GM18505 (cell line): ENCODE results near the gene KANSL1.

Source experiments
- ATAC-seq: cut with Tn5 transposase; IDR thresholded peaks from one replicate; pipeline ENCODE4 v1.9.1; 2021; ENCODE audit not compliant: unreplicated experiment
- POLR2A ChIP-seq: IDR thresholded peaks from 4 replicates; pipeline ENCODE4 v1.6.1; 2011; ENCODE audit warnings: borderline replicate concordance; ENCODE audit not compliant: insufficient read depth, insufficient read length; ENCODE audit errors: extremely low read depth

KANSL1 gene

DNA sequence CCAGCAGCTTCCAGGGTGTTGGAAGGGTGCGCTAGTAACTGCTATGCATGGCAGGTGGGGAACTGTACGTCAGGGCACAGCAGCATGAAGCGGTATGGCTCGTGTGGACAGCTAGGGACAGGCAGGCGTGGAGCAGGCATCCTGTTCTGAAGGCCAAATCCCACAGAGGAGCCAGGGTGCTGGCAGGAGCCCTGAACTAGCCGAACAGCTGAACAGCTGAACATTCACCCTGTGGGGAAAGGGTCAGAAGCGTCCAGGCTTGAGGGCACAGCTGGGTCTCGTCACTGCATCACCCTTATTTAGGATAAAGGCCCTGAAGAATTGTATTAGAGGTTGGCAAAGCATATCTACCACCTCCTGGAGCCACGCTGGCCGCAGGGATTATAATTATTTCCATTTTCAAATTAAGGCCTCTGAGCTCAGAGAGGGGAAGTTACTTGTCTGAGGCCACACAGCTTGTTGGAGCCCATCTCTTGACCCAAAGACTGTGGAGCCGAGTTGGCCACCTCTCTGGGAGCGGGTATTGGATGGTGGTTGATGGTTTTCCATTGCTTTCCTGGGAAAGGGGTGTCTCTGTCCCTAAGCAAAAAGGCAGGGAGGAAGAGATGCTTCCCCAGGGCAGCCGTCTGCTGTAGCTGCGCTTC lies 197.5 kb downstream of the KANSL1 start:
- no peak for TF ChIP-seq POLR2A
- ATAC-seq, result no peak

DNA sequence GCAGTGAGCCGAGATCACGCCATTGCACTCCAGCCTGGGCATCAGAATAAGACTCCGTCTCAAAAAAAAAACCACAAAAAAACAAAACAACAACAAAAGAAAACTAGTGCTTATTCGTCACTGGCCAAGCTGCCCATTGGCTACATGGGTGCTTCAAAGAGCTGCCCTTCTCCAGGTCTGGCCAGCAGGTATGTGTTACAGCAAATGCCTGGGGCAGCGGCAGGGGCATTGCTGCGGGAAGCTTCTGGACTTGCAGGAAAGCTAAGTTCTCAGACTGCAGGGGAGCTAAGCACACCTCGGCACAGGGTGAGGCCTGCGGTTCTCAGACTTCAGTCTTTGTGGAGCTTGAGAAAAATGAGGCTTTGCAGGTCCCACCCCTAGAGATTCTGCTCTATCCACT lies 198.2 kb downstream of the KANSL1 start:
- no peak for ATAC-seq
- TF ChIP-seq POLR2A, result no peak

DNA sequence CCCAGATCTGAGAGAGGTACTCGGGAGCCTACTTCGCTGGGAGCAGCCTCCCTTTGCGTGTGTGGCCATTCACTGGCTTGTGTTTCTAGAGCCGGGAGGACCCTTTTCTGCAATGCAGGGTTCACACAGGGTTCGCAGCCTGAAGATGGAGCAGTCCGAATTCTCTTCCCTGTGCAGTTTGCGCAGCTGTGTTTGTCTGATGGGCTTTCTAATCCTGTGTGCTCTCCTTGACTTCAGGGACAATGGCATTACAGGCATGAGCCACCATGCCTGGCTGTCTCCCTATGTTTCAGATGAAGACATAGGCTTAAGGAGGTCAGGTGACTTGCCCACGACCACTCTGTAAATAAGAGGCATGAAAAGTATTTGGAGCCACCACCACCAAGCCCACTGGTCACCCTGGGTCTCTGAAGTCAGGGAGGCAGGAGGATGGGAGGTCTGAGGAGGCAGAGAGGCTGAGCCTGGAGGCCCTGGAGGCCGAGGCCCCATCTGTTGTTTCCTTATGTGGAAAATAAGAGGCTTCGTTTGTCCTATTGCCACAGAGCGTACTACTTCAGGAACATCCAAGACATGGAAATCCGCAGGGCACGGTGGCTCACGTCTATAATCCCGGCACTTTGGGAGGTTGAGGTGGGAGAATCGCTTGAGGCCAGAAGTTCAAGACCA lies 199.1 kb downstream of the KANSL1 start:
- no peak for TF ChIP-seq POLR2A
- no peak for ATAC-seq

DNA sequence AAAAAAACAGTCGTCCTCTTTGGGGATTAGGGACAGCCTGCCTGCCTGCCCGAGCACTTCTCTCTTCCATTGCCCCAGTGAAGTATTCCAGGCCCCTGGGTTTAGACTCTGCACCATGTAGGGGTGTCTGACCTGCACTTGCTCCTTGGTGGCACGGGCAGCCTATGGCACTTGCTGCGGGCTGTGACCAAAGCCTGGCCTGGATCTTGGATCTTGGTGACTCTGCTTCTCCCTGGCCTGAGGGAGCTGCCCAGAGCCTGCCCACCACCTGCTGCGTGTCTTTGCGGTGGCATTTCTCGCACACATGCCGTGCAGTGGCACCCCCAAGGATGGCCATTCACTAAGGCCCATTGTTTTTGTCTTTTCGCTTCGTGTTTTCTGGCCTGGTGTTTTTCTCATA lies 200.3 kb downstream of the KANSL1 start:
- no peak for ATAC-seq
- TF ChIP-seq POLR2A, result no peak

DNA sequence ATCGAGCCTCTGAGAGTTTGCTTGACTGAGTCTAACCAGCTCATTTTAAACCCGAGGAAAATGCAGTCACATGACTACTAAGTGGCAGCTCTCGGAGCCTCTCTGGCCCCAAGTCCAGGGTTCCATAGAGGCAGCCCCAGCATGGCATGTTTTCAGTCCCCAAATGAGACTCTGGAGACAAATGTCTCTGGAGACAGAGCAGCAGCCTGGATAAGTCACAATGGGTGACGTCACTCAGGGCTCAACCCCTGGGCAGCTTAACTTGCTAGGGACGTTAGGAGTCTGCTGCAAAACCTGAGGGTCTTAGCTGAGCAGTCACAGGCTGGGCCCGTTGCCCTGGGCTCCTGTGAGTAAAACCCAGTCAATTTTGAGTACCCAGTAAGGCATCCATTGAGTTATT lies 201.1 kb downstream of the KANSL1 start:
- ATAC-seq, result no peak
- no peak for TF ChIP-seq POLR2A

DNA sequence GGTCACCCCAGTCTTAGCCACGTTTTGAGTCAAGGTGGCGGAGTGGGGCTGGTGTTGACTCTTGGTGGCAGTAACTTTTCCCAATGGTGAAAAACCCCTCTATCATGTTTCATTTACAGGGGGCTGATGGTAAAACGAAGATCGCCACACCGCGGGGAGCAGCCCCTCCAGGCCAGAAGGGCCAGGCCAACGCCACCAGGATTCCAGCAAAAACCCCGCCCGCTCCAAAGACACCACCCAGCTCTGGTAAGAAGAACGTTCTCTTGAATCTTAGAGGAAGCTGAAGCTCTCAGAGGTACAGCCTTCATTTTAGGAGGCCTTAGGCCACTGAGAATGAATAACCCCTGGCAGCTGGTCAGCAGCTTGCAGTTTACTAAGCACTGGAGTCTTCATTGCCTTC lies 201.9 kb downstream of the KANSL1 start:
- no peak for TF ChIP-seq POLR2A
- no peak for ATAC-seq

DNA sequence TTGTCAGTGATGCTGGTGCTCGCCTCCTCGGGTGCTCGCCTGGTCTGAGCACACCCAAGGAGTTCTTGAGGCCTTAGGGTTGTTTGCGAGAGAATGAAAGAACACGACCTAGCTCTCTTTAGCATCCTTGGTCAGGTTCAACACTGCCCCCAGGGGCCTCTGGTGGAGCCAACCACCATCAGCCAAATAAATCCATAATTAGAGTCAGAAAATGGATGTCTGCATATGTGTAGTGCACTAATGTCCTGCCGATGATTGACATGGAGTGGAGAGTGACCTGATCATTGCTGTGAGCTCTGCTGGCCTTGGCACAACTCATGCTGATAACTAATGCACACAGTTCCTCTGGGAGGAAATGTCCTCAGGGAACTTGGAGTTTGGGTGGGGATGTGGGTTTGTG lies 202.3 kb downstream of the KANSL1 start:
- TF ChIP-seq POLR2A, result no peak
- ATAC-seq, result no peak

DNA sequence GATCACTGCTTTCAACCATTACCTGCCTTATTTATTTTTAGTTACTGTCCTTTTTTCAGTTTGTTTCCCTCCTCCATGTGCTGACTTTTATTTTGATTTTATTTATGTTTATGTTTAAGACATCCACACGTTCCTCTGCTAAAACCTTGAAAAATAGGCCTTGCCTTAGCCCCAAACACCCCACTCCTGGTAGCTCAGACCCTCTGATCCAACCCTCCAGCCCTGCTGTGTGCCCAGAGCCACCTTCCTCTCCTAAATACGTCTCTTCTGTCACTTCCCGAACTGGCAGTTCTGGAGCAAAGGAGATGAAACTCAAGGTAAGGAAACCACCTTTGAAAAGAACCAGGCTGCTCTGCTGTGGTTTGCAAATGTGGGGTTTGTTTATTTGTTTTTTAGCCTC lies 203.5 kb downstream of the KANSL1 start:
- TF ChIP-seq POLR2A, result no peak

DNA sequence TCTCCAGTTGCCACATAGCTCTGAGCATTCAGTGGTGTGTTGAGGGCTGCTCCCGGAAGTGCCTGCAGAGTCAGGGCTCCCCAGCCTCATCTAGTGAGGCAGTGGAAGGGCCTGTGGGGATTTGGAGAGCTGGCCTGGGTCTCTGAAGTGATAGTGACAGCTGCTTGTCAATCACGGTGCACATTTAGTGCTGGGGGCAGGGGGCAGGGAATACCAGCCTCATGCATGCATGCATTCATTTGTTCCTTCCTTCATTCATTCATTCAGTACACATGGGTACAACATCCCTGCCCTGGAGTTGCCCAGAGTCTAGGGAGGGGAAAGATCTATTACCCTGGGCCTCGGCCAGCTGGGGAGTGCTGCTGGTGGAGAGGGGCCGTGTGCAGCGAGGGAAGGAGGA lies 205.5 kb downstream of the KANSL1 start:
- no peak for TF ChIP-seq POLR2A
- no peak for ATAC-seq

More for the DNA sequence above, 203.5 kb downstream of the KANSL1 start:
- ATAC-seq, result no peak

DNA sequence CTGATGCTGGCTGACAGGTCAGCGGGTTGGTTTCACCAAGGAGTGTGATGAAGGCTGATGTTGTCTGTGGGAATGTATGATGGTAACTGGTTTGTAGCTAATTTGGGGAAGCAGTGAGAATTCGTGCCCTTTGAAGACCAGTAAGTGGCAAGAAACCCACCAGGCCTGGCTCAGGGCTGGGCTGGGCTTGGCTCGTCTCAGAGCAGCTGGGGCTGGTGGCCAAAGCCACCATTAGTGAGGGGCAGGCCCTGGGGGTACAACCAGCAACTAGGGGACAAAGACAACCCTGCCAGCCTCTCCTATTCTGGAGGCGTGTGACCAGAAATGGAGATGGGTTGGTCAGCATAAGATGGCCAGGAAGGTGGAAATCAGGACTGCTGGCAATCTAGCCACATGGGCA lies 207.2 kb downstream of the KANSL1 start:
- TF ChIP-seq POLR2A, result no peak
- ATAC-seq, result no peak

DNA sequence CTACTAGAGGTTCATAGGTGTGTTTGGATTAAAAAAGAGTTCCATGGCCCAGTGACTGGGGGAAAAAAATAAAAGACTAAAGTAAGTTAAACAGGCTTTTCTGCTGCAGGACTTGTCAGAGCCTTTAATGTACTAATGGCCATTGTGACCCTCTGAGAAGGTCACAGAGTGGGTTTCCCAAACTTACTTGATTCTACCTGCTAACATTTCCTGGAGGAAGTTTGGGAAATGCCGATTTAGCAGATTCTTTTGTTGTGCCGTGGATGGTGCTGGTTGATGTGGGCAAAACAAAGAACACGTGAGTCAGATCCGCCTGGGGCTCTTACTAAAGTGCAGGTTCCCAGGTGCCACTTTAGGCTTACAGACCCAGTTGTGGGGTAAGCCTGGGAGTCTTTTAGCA lies 207.8 kb downstream of the KANSL1 start:
- TF ChIP-seq POLR2A, result no peak
- no peak for ATAC-seq

DNA sequence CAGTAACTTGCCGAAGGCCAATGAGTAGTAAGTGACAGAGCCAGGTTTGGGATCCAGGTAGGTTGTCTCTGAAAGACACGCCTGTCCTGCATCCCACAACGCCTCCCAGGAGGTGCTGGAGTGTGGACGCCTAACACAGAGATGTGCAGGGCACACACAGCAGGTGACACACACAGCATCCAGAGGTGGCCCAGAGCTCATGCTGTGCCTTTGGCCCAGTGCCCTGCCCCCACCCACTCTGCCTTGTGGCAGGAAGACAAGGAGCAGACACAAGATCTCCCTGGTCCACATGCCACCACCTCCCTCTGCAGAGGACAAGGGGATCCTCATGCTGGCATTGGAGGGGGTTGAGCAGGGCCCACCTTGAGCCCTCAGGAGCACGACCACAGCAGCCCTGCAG lies 208.9 kb downstream of the KANSL1 start:
- ATAC-seq, result no peak
- no peak for TF ChIP-seq POLR2A

DNA sequence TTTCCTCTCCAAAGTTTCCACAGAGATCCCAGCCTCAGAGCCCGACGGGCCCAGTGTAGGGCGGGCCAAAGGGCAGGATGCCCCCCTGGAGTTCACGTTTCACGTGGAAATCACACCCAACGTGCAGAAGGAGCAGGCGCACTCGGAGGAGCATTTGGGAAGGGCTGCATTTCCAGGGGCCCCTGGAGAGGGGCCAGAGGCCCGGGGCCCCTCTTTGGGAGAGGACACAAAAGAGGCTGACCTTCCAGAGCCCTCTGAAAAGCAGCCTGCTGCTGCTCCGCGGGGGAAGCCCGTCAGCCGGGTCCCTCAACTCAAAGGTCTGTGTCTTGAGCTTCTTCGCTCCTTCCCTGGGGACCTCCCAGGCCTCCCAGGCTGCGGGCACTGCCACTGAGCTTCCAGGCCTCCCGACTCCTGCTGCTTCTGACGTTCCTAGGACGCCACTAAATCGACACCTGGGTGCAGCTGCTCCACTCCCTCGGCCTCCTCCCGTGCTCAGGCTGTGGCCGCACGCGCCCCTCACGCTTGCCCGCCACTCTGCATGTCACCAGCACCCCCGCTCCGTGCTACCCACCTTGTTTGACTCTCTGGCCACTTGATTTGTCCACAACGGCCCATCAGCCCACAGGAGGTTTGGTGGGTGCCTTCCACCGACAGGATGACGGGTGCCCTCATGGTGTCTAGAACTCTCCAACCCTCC lies 209.5 kb downstream of the KANSL1 start:
- ATAC-seq, result no peak
- TF ChIP-seq POLR2A, result no peak
